HepG2 (cell line): ENCODE measurements around the gene LSM2. TPM values are rescaled to one million over a fixed set of nuclear protein-coding genes. Genes with fewer than 3 reads are reported as not detected.

Experiments
- HMGXB4 ChIP-seq, 2 experiments: sonication (generic) in 1 of 2; formaldehyde crosslinking in 1 of 2; IDR thresholded peaks; 2 replicates each; pipeline versions ENCODE4 v1.4.0 to v1.6.1; 2018 to 2020; ENCODE audit warnings: missing genetic modification reagents in 2 of 2, borderline replicate concordance in 1 of 2, low read depth in 1 of 2, mild to moderate bottlenecking in 1 of 2, missing biosample characterization in 1 of 2
- HOMEZ ChIP-seq: IDR thresholded peaks from 2 replicates; pipeline ENCODE4 v1.6.1; 2016; ENCODE audit warnings: low read depth
- MED13 ChIP-seq: sonication (generic); formaldehyde crosslinking; IDR thresholded peaks from 2 replicates; pipeline ENCODE4 v1.5.0; 2020; ENCODE audit warnings: missing genetic modification reagents
- NFYB ChIP-seq: sonication (generic); formaldehyde crosslinking; IDR thresholded peaks from 2 replicates; pipeline ENCODE4 v1.4.0; 2020; ENCODE audit warnings: missing genetic modification reagents
- PLSCR1 ChIP-seq: sonication (generic); formaldehyde crosslinking; IDR thresholded peaks from 2 replicates; pipeline ENCODE4 v1.5.0; 2020; ENCODE audit warnings: missing genetic modification reagents, mild to moderate bottlenecking, borderline replicate concordance
- RAD51 ChIP-seq: fragments of 450-650 bp; IDR thresholded peaks from 2 replicates; pipeline ENCODE4 v1.6.1; 2016; ENCODE audit warnings: borderline replicate concordance
- ZBTB14 ChIP-seq: sonication (generic); formaldehyde crosslinking; IDR thresholded peaks from 2 replicates; pipeline ENCODE4 v1.4.0; 2020; ENCODE audit warnings: missing genetic modification reagents
- ZIK1 ChIP-seq: sonication (generic); formaldehyde crosslinking; IDR thresholded peaks from 2 replicates; pipeline ENCODE4 v1.5.0; 2020; ENCODE audit warnings: mild to moderate bottlenecking, low read depth, missing genetic modification reagents, borderline replicate concordance
- ZKSCAN5 ChIP-seq: sonication (generic); formaldehyde crosslinking; IDR thresholded peaks from 2 replicates; pipeline ENCODE4 v1.5.1; 2020; ENCODE audit warnings: mild to moderate bottlenecking, missing genetic modification reagents
- ZNF451 ChIP-seq: sonication (generic); formaldehyde crosslinking; IDR thresholded peaks from 2 replicates; pipeline ENCODE4 v1.5.0; 2020; ENCODE audit warnings: mild to moderate bottlenecking, missing genetic modification reagents
- ZNF549 ChIP-seq: sonication (generic); formaldehyde crosslinking; IDR thresholded peaks from 2 replicates; pipeline ENCODE4 v1.5.0; 2020; ENCODE audit warnings: missing genetic modification reagents
- ZNF567 ChIP-seq: sonication (generic); formaldehyde crosslinking; IDR thresholded peaks from 2 replicates; pipeline ENCODE4 v1.8.1; 2023; ENCODE audit warnings: mild to moderate bottlenecking, missing genetic modification reagents, borderline replicate concordance
- ZNF883 ChIP-seq: sonication (generic); formaldehyde crosslinking; IDR thresholded peaks from 2 replicates; pipeline ENCODE4 v1.5.1; 2020; ENCODE audit warnings: mild to moderate bottlenecking, missing genetic modification reagents; ENCODE audit errors: not compliant biosample characterization
- polyA plus RNA-seq, 8 experiments: library from polyadenylated mRNA; depleted of rRNA in 3 of 8; stranded (reverse) in 7 of 8; unstranded in 1 of 8; fragments of >200 nt; fragmentation: Illumina TruSeq in 4 of 8; extraction: Trizol in 4 of 8; gene quantifications; 2 replicates each; pipeline versions ENCODE4 v1.2.1 to v1.2.3, GENCODE V29; 2011 to 2016; ENCODE audit warnings: low read depth in 4 of 8, missing spikeins in 1 of 8, mixed read lengths in 1 of 8; ENCODE audit not compliant: insufficient read depth in 1 of 8
- total RNA-seq, 5 experiments: library from RNA; depleted of rRNA; stranded (reverse); fragments of >200 nt; fragmentation: Illumina TruSeq; extraction: Trizol; gene quantifications; 2 replicates each; pipeline ENCODE4 v1.2.3, GENCODE V29; 2016; ENCODE audit warnings: low read depth in 1 of 5
- TF ChIP-seq, protein P1 (sequence below): sonication (generic); formaldehyde crosslinking; IDR thresholded peaks from 2 replicates; pipeline ENCODE4 v1.4.0; 2020; ENCODE audit warnings: mild to moderate bottlenecking, missing genetic modification reagents, borderline replicate concordance
- TF ChIP-seq, protein P2 (sequence below): sonication (generic); formaldehyde crosslinking; IDR thresholded peaks from 2 replicates; pipeline ENCODE4 v1.5.1; 2020; ENCODE audit warnings: mild to moderate bottlenecking, missing genetic modification reagents, borderline replicate concordance

Gene LSM2
- total and polyA plus RNA-seq, 2 of the 13 experiments (the other 11 are each of a cell fraction or from before 2014, with no cell fraction given): 69.4 to 90.5 TPM

DNA sequence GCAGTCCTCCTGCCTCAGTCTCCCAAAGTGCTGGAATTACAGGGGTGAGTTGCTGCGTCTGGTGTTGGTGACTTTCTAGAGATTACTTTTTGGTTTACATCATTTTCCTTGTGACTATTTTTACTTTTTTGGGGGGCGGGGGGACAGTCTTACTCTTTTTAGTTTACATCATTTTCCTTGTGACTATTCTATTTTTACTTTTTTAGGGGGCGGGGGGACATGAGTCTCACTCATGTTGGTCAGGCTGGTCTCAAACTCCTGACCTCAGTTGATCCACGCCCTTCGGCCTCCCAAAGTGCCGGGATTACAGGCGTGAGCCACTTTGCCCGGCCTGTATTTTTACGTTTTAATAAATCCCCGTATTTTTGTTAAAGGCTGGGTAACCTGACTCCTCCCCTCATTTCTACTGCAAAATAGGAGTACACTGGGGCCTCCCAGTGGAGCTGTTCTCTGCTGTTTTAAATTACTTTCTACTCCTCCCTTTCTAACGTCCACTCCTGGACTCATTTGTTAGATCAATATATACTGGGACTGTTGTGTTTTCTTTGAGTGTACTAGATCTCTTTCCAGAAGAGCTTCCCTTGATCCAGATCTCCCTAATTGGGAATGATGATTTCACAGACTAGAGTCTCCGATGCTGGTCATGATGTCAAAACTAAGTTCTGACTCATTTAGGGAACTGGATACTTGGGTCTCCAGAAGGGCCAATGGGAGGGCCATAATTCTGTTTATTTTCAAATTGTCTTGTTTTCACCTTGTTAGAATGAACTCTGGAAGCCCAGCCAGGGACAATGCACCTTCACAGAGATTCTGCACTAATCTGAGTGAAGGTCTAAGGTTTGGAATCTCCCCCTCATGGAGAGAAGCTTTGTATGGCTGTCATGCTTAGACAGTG, 30.0 kb upstream of the LSM2 start (continued):
- TF ChIP-seq, protein P1, sequence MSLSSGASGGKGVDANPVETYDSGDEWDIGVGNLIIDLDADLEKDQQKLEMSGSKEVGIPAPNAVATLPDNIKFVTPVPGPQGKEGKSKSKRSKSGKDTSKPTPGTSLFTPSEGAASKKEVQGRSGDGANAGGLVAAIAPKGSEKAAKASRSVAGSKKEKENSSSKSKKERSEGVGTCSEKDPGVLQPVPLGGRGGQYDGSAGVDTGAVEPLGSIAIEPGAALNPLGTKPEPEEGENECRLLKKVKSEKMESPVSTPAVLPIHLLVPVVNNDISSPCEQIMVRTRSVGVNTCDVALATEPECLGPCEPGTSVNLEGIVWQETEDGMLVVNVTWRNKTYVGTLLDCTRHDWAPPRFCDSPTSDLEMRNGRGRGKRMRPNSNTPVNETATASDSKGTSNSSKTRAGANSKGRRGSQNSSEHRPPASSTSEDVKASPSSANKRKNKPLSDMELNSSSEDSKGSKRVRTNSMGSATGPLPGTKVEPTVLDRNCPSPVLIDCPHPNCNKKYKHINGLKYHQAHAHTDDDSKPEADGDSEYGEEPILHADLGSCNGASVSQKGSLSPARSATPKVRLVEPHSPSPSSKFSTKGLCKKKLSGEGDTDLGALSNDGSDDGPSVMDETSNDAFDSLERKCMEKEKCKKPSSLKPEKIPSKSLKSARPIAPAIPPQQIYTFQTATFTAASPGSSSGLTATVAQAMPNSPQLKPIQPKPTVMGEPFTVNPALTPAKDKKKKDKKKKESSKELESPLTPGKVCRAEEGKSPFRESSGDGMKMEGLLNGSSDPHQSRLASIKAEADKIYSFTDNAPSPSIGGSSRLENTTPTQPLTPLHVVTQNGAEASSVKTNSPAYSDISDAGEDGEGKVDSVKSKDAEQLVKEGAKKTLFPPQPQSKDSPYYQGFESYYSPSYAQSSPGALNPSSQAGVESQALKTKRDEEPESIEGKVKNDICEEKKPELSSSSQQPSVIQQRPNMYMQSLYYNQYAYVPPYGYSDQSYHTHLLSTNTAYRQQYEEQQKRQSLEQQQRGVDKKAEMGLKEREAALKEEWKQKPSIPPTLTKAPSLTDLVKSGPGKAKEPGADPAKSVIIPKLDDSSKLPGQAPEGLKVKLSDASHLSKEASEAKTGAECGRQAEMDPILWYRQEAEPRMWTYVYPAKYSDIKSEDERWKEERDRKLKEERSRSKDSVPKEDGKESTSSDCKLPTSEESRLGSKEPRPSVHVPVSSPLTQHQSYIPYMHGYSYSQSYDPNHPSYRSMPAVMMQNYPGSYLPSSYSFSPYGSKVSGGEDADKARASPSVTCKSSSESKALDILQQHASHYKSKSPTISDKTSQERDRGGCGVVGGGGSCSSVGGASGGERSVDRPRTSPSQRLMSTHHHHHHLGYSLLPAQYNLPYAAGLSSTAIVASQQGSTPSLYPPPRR (CRISPR knock-in tag): no peak
- TF ChIP-seq ZNF549: no peak
- peak; percentile 95 for TF ChIP-seq ZKSCAN5 (CRISPR knock-in tag)
- TF ChIP-seq ZNF451: no peak
- no peak for TF ChIP-seq NFYB (CRISPR knock-in tag)
- no peak for TF ChIP-seq ZNF883 (CRISPR knock-in tag)
- TF ChIP-seq RAD51: no peak
- TF ChIP-seq PLSCR1 (CRISPR knock-in tag): no peak
- TF ChIP-seq HOMEZ (CRISPR knock-in tag): no peak
- TF ChIP-seq, protein P2, sequence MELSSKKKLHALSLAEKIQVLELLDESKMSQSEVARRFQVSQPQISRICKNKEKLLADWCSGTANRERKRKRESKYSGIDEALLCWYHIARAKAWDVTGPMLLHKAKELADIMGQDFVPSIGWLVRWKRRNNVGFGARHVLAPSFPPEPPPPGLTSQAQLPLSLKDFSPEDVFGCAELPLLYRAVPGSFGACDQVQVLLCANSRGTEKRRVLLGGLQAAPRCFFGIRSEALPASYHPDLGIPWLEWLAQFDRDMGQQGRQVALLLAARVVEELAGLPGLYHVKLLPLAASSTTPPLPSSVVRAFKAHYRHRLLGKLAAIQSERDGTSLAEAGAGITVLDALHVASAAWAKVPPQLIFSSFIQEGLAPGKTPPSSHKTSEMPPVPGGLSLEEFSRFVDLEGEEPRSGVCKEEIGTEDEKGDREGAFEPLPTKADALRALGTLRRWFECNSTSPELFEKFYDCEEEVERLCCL (CRISPR knock-in tag): no peak
- TF ChIP-seq ZNF567: 0 out of 2 replicates have a peak, but pooled peaks have one; percentile 24
- no peak for TF ChIP-seq MED13
- 0 out of 4 replicates have a peak, but pooled peaks of 1 of the 2 experiments have one; percentile 35 for TF ChIP-seq HMGXB4 (CRISPR knock-in tag; IDR thresholded peaks at IDR 0.05; ENCODE audit: borderline replicate concordance in 1 of 2, low read depth in 1 of 2)
- no peak for TF ChIP-seq ZBTB14 (CRISPR knock-in tag)
- no peak for TF ChIP-seq ZIK1
